Mammary epithelial cell (primary cell): ENCODE measurements around the gene SHLD1.

Experiments
- CTCF ChIP-seq, 2 donors: IDR thresholded peaks in 1 of 2; conservative IDR thresholded peaks in 1 of 2; 2 replicates each; pipeline ENCODE4 v1.5.1; 2011 to 2012; ENCODE audit warnings: inconsistent platforms in 2 of 2, low read length in 2 of 2, mild to moderate bottlenecking in 2 of 2, control low read depth in 1 of 2, low read depth in 1 of 2; ENCODE audit not compliant: insufficient read depth in 1 of 2; ENCODE audit errors: extremely low read depth in 1 of 2
- EZH2 ChIP-seq: IDR thresholded peaks from 2 replicates; pipeline ENCODE4 v1.6.1; 2012; ENCODE audit warnings: low read length, inconsistent platforms, borderline replicate concordance

DNA sequence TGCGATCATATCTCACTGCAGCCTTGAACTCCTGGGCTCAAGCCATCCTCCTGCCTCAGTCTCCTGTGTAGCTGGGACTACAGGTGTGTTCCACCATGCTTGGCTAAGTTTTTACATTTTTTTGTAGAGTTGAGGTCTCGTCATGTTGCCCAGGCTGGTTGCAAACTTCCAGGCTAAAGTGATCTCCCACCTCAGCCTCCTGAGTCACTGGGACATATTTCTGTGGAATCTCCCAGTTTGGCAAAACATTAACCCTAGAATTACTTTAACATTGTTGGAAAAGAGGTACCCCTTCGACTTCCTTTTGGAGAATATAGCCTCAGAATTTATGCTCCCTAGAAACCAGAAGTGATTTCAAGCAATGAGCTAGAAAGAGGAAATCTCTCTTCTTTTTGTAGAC lies 57.2 kb downstream of the SHLD1 start:
- no peak for TF ChIP-seq CTCF (conservative IDR thresholded peaks at IDR 0.05 in 1 of 2, IDR thresholded peaks at IDR 0.05 in 1 of 2; ENCODE audit: extremely low read depth in 1 of 2, insufficient read depth in 1 of 2, low read depth in 1 of 2, low read length in 2 of 2)
- TF ChIP-seq EZH2, result no peak
